ENCODE results near the gene UBR7.

The UBR7 gene

DNA sequence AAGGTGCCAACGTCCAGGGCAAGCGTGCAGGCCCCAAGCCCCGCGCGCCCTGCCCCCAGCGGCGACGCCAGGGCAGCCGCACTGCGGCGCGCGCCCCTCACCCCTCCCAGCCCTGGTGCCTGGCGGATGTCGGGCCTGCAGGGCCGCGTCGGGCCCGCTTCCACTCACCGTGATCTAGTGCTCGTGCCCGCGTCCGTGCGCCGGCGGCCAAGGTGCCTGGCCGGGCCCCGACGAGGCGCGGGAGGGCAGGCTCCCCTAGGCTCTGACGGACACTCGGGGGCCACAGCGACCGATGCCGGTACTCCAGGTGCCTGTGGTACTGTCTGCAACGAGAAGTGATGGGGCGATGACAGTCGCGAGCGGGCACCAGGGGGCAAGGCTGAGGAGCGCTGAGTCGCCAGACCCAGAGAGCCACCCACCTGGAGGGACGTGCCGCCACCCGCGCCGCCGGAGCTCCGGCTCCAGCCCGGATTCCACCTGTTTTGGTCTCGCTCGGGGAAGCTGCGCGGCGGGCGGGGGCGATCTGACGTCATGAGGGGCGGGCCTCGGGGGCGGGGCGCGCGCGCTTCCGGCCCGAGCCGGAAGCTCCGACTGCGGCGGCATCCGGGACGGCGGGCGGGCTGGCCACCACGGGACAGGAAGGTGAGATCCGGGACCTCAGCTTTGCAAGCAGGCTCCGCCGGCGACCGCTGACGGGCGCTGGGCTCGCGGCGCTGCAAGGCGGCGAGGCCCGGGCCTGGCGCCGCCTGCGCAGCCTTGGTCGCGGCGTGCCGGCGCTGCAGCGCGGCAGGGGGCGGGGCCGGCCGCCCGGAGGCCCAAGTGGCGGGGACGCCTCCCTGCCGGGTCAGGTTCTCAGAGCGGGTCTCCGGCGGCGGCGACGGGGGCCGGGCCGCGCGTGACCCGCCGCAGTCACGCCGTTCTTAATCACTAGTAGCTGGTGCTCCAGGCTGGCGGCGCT, 22.4 kb upstream of the UBR7 start, which contains the start of the genes LYSET and MOAP1:
Gene LYSET, plus strand, starts transcription at position 927 of the 958 bp plus-strand sequence. CDS start 89 bp downstream, outside the sequence.
Gene MOAP1, minus strand, starts transcription at position 507 of the 958 bp plus-strand sequence. CDS start 655 bp downstream, outside the sequence.
- TF ChIP-seq, protein P1, sequence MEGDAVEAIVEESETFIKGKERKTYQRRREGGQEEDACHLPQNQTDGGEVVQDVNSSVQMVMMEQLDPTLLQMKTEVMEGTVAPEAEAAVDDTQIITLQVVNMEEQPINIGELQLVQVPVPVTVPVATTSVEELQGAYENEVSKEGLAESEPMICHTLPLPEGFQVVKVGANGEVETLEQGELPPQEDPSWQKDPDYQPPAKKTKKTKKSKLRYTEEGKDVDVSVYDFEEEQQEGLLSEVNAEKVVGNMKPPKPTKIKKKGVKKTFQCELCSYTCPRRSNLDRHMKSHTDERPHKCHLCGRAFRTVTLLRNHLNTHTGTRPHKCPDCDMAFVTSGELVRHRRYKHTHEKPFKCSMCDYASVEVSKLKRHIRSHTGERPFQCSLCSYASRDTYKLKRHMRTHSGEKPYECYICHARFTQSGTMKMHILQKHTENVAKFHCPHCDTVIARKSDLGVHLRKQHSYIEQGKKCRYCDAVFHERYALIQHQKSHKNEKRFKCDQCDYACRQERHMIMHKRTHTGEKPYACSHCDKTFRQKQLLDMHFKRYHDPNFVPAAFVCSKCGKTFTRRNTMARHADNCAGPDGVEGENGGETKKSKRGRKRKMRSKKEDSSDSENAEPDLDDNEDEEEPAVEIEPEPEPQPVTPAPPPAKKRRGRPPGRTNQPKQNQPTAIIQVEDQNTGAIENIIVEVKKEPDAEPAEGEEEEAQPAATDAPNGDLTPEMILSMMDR (IDR thresholded peaks at IDR 0.05), result peak; percentile 39
- H3K9ac ChIP-seq, result peak within 1 kb of the TSS; percentile 64
- peaks cover 2% of the 10 kb centered on the region for H3K79me2 ChIP-seq
- peak within 1 kb of the TSS; percentile 93 for H3K27ac ChIP-seq
- no peaks in the 10 kb centered on the region for H3K36me3 ChIP-seq (ENCODE audit: control insufficient read depth, insufficient read depth, low read length)
- H3K4me1 ChIP-seq, result peaks cover 6% of the 10 kb centered on the region
- H3K4me2 ChIP-seq (ENCODE audit: low read length), result peak within 1 kb of the TSS; percentile 95
- H3K27me3 ChIP-seq (ENCODE audit: control insufficient read depth, insufficient read depth, low read length), result no peaks in the 10 kb centered on the region
- H3K9me3 ChIP-seq (ENCODE audit: control insufficient read depth, low read length), result no peaks in the 10 kb centered on the region
- peak within 1 kb of the TSS; percentile 96 for H3K4me3 ChIP-seq (ENCODE audit: low read depth, low read length)
- peak within 1 kb of the TSS; percentile 96 for H2AFZ ChIP-seq

DNA sequence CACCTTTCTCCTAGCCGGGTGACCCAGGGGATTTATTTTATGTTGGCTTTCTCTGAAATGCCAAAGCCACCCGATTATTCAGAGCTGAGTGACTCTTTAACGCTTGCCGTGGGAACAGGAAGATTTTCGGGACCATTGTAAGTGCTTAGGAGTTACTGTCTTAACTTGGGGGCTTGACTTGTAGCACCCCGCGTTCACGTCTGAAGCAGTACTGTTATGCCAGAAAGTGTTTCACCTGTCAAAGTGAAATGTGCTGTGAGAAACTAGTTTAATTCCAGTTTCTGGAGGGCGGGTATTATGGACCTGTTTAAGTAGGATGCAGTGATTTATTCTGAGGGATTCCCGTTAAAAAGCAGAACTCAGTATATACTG, 21.7 kb upstream of the UBR7 start:
- no peaks in the 10 kb centered on the region for H3K27me3 ChIP-seq (ENCODE audit: control insufficient read depth, insufficient read depth, low read length)
- H3K36me3 ChIP-seq (ENCODE audit: control insufficient read depth, insufficient read depth, low read length), result no peaks in the 10 kb centered on the region
- H3K4me2 ChIP-seq (ENCODE audit: low read length), result peak overlapping the region; percentile 95
- H3K4me3 ChIP-seq (ENCODE audit: low read depth, low read length), result peak overlapping the region; percentile 86
- TF ChIP-seq, protein P1 (IDR thresholded peaks at IDR 0.05), result no peak
- peak overlapping the region; percentile 93 for H3K27ac ChIP-seq
- peaks cover 2% of the 10 kb centered on the region for H3K79me2 ChIP-seq
- H3K9ac ChIP-seq, result no peak overlapping the region
- H2AFZ ChIP-seq, result peak overlapping the region; percentile 93
- H3K9me3 ChIP-seq (ENCODE audit: control insufficient read depth, low read length), result no peaks in the 10 kb centered on the region
- H3K4me1 ChIP-seq, result peaks cover 6% of the 10 kb centered on the region

DNA sequence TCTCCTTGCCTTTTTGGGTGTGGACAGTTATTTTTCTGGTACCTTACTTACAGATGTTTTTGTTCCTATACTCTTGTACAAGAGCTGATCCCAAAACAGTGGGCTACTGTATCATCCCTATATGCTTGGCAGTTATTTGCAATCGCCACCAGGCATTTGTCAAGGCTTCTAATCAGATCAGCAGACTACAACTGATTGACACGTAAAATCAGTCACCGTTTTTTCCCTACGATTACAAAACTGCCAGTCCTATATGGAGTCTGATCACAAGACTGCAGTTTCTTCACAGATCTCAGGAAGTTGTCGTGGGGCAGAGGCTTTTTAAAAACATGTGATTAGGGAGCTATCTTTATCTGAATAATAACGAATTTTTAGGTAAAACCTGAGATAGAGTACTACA, 20.6 kb upstream of the UBR7 start:
- no peak overlapping the region for H2AFZ ChIP-seq
- H3K27me3 ChIP-seq (ENCODE audit: control insufficient read depth, insufficient read depth, low read length), result no peaks in the 10 kb centered on the region
- TF ChIP-seq, protein P1 (IDR thresholded peaks at IDR 0.05), result no peak
- no peak overlapping the region for H3K4me3 ChIP-seq (ENCODE audit: low read depth, low read length)
- H3K9me3 ChIP-seq (ENCODE audit: control insufficient read depth, low read length), result no peaks in the 10 kb centered on the region
- no peak overlapping the region for H3K27ac ChIP-seq
- no peak overlapping the region for H3K4me2 ChIP-seq (ENCODE audit: low read length)
- no peaks in the 10 kb centered on the region for H3K36me3 ChIP-seq (ENCODE audit: control insufficient read depth, insufficient read depth, low read length)
- H3K4me1 ChIP-seq, result peaks cover 6% of the 10 kb centered on the region
- H3K79me2 ChIP-seq, result peaks cover 2% of the 10 kb centered on the region
- no peak overlapping the region for H3K9ac ChIP-seq

DNA sequence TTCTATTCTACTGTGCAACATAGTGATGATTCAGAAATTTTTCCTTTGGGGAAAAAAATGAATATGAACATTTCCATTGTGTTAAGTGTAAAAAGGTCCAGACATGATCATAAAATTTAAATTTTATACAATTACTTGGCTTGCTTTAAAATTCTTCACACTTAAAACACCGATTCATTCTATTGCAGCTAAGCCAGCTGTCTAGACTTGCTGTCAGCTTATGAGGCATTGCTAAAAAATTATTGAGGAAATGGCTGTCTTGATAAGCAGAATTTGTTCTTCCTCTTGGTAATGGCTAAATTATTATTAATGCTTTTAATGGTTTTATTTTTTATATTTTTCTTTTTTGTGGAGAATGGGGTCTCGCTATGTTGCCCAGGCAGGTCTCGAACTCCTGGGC, 20.1 kb upstream of the UBR7 start:
- no peak overlapping the region for H3K27ac ChIP-seq
- no peak overlapping the region for H2AFZ ChIP-seq
- H3K27me3 ChIP-seq (ENCODE audit: control insufficient read depth, insufficient read depth, low read length), result no peaks in the 10 kb centered on the region
- no peak overlapping the region for H3K4me3 ChIP-seq (ENCODE audit: low read depth, low read length)
- TF ChIP-seq, protein P1 (IDR thresholded peaks at IDR 0.05), result no peak
- H3K9ac ChIP-seq, result no peak overlapping the region
- peaks cover 6% of the 10 kb centered on the region for H3K4me1 ChIP-seq
- H3K4me2 ChIP-seq (ENCODE audit: low read length), result no peak overlapping the region
- H3K36me3 ChIP-seq (ENCODE audit: control insufficient read depth, insufficient read depth, low read length), result no peaks in the 10 kb centered on the region
- no peaks in the 10 kb centered on the region for H3K9me3 ChIP-seq (ENCODE audit: control insufficient read depth, low read length)
- peaks cover 2% of the 10 kb centered on the region for H3K79me2 ChIP-seq
